Activated T-cell treated with anti-CD3 and anti-CD28 coated beads, Interleukin-2, amount 50 U/mL, for 4 hours (primary cell): ENCODE data around the gene SMIM41. TPM values are rescaled to one million over a fixed set of nuclear protein-coding genes. Genes with fewer than 3 reads are reported as not detected.

Experiments
- ATAC-seq, 2 donors: fragments of 200-7000 bp; cut with Tn5 transposase; one replicate each; pipeline ENCODE4 v1.10.0; 2021
- DNase-seq: peaks from one replicate; pipeline ENCODE4 v3.0.0-alpha.2; 2020
- H3K27me3 Mint-ChIP-seq: one replicate; pipeline ENCODE4 v1.8.0; 2021; ENCODE audit warnings: low read depth, mixed read lengths
- H3K36me3 Mint-ChIP-seq: one replicate; pipeline ENCODE4 v1.8.0; 2022; ENCODE audit warnings: mixed read lengths; ENCODE audit not compliant: insufficient read depth
- H3K4me1 Mint-ChIP-seq: one replicate; pipeline ENCODE4 v1.8.0; 2021; ENCODE audit warnings: low read depth, mixed read lengths
- H3K4me3 Mint-ChIP-seq: one replicate; pipeline ENCODE4 v1.8.0; 2021; ENCODE audit warnings: mild to moderate bottlenecking, moderate library complexity, mixed read lengths
- H3K9me3 Mint-ChIP-seq: one replicate; pipeline ENCODE4 v1.8.0; 2021; ENCODE audit warnings: mixed read lengths
- total RNA-seq, 3 donors: library from RNA; stranded (reverse); gene quantifications; one replicate each; pipeline ENCODE4 v1.2.1, GENCODE V29; 2021

Gene SMIM41
- total RNA-seq, 3 donors from 2014 or later: not detected

DNA sequence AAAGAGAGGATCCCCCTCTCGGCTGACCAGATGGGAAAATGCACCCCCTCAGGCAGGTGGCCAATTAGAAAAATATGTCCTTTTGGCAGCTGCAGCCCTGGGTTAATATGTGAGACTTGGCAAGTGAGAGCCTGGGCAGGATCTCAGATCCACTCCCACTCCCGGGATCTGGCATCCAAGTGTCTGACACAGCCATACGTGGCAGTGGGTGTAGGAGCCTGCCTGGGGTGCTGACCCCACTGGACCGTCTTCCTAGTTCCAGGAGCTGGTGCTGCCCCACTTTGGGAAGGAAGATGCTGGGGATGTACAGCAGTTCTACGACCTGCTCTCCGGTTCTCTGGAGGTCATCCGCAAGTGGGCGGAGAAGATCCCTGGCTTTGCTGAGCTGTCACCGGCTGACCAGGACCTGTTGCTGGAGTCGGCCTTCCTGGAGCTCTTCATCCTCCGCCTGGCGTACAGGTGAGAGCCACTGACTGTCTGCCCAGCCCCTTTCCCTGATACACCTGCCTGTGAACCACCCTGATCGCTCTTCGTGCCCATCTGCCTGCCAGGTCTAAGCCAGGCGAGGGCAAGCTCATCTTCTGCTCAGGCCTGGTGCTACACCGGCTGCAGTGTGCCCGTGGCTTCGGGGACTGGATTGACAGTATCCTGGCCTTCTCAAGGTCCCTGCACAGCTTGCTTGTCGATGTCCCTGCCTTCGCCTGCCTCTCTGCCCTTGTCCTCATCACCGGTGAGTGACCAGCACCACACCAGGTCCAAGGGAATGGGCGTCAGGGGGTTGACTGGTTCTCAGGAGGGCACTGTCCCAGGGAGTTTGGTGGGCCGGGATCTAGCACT is 22.5 kb upstream of the SMIM41 start:
- Mint-ChIP-seq H3K9me3 (no peaks in the 10 kb centered on the region), H3K4me3 (no peak overlapping the region), H3K27me3 (no peaks in the 10 kb centered on the region), H3K36me3 (peaks cover 8% of the 10 kb centered on the region), H3K4me1 (peaks cover 15% of the 10 kb centered on the region)
- no peak for ATAC-seq
- no peak for DNase-seq

DNA sequence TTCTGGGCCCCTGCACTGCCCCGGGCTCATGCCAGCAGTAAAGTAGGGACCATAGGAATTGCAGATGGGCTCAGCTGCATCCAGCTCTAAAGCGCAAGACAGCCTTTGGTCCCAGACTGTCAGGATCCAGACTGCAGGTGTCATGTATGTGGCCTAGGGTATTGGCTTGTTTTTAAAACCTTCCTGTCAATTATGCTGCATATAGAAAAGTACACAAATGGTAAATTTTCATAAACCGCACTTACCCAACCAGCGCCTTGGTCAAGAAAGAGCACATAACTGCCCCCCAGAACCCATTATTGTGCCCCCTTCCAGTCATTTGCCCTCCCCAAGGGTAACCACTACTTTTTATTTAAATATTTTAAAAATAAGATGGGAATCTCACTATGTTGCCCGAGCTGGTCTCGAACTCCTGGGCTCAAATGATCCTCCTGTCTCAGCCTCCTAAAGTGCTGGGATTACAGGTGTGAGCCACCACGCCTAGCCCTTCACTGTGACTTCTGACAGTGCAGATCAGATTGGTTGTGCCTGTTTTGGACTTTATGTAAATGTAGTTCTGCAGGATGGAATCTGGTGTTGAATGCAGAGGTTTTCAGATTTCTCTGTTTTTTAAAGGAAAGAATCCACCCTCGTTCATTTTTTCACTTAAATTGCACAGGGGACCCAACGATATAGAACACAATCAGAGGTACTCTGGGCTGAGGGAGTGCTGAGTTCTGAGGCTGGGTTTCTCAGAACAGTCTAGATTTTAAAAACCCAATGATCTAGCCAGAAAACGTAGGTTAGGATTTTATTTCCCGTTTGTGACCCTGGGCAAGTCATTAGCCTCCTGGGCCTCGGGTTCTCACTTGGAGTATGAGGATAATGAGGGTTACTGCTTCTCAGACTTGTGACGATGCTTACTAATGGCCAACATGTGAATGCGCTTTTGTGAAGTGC is 21.6 kb upstream of the SMIM41 start:
- DNase-seq: no peak
- H3K27me3 Mint-ChIP-seq: no peaks in the 10 kb centered on the region
- H3K36me3 Mint-ChIP-seq: peaks cover 8% of the 10 kb centered on the region
- no peaks in the 10 kb centered on the region for H3K9me3 Mint-ChIP-seq
- no peak overlapping the region for H3K4me3 Mint-ChIP-seq
- no peak for ATAC-seq
- H3K4me1 Mint-ChIP-seq: peaks cover 7% of the 10 kb centered on the region

DNA sequence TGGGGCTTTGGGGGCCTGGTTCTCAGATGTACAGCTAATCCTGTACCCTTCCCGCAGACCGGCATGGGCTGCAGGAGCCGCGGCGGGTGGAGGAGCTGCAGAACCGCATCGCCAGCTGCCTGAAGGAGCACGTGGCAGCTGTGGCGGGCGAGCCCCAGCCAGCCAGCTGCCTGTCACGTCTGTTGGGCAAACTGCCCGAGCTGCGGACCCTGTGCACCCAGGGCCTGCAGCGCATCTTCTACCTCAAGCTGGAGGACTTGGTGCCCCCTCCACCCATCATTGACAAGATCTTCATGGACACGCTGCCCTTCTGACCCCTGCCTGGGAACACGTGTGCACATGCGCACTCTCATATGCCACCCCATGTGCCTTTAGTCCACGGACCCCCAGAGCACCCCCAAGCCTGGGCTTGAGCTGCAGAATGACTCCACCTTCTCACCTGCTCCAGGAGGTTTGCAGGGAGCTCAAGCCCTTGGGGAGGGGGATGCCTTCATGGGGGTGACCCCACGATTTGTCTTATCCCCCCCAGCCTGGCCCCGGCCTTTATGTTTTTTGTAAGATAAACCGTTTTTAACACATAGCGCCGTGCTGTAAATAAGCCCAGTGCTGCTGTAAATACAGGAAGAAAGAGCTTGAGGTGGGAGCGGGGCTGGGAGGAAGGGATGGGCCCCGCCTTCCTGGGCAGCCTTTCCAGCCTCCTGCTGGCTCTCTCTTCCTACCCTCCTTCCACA is 20.7 kb upstream of the SMIM41 start:
- Mint-ChIP-seq H3K4me1 (no peaks in the 10 kb centered on the region), H3K4me3 (no peak overlapping the region), H3K36me3 (peaks cover 8% of the 10 kb centered on the region), H3K27me3 (no peaks in the 10 kb centered on the region), H3K9me3 (no peaks in the 10 kb centered on the region)
- ATAC-seq: no peak
- DNase-seq: no peak

DNA sequence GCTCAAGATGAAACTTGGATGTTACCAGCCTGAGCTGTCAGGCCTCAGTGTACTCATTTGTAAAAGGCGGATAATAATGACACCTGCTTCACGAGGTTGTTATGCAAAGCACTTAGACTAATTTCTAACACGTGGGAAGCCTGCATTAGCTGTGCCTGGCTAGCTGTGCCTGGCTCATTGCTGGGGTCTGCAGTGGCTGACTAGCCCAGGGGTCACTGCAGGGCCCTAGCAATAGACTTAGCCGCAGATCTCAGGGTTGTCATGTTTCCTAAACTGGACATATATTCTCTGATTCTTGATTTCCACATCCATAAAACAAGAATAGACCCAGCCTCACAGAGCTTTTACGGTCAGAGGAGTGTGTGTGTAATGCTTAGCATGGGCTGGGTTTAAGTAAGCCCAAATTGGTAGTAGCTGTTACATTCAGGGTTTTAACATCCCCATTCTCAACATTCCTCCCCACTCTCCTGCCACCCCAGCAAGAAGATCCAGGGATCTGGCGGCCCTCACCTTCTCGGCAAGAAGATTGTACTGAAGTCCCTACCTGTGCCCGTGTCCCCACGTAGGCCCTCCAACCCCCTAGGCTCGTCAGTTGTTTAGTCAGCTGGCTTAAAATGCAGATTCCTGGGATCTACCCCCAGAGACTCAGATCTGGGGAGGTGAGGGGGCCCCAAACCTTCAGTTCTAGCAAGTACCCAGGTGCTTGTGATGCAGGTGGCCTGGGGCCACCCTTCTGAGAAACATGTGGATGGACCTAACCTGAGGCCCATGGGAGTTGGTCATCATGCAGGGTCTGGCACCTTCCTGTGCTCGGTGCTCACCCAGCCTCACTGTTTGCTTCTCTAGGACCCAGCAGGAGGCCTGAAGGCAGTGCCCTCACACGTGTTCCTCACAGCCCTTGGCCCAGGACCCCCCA is 19.7 kb upstream of the SMIM41 start:
- Mint-ChIP-seq H3K9me3 (no peaks in the 10 kb centered on the region), H3K36me3 (peaks cover 5% of the 10 kb centered on the region), H3K4me1 (no peaks in the 10 kb centered on the region), H3K27me3 (no peaks in the 10 kb centered on the region), H3K4me3 (no peak overlapping the region)
- DNase-seq (no peak), ATAC-seq (no peak)

DNA sequence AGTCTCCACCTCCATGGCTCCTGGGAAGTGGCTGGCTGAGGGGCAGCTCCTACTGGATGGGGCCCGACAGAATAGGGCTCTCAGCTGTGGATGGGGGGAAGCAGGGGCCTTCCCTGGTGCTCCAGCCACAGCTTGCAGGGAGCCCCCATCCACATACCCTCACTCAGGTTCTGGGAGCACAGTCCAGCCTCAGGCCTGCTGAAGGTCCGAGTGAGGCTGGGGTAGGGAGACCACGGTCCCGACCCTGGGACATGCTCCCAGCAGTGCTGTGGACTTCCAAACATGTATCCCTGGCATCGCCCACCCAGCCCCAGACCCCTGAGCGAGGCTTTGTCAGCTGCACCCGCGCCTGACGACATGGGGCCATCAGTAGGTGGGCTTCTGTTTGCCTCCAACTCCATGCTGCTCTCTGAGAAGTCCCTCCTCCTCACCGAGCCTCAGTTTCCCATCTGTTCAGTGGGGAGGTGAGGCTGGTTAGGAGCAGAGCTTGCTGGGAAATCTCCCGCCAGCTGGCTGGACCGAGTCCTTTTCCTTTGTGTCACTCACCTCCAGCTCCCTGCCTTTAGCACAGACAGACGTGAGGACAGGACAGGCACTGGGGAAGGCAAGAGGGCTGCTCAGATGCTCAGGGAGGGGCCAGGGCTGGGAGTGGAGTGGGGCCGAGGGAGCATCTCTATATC is 18.9 kb upstream of the SMIM41 start:
- Mint-ChIP-seq H3K4me1 (no peaks in the 10 kb centered on the region), H3K4me3 (no peak overlapping the region), H3K27me3 (no peaks in the 10 kb centered on the region), H3K9me3 (no peaks in the 10 kb centered on the region), H3K36me3 (peaks cover 5% of the 10 kb centered on the region)
- no peak for DNase-seq
- no peak for ATAC-seq

DNA sequence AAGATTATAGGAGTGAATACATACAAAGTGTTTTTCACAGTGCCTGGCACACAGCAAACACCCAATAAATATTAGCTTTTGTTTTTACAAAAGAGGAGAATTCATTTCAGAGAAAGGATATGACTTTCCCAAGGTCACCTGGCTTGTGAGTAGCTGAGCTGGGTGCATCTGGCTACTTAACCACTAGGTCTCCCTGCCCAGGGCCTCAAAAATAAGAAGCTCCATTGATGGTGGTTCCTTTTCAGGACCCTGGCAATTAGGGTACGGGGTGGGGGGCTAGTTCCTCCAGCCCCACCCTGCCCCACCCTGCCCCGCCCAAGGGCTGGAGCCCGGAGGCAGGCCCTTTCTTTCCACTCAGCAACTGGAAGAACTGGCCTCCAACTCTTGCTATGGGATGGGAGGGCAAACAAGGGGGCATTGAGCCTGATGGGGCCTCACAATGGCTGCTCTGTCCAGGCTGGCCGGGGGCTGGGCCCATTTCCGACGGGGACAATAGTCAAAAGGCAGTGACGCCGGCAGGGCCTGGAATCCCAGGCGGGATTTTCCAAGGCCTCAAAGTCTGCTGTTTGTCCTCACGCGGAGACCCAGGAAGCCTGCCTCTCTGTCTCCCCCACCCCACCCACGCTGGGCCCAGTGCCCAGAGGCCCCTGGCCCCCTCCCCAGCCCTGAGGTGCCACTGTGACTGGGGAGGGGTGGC is 17.9 kb upstream of the SMIM41 start:
- no peak for DNase-seq
- H3K27me3 Mint-ChIP-seq: no peaks in the 10 kb centered on the region
- H3K36me3 Mint-ChIP-seq: peaks cover 2% of the 10 kb centered on the region
- H3K9me3 Mint-ChIP-seq: no peaks in the 10 kb centered on the region
- H3K4me1 Mint-ChIP-seq: peaks cover 2% of the 10 kb centered on the region
- H3K4me3 Mint-ChIP-seq: no peak overlapping the region
- no peak for ATAC-seq

DNA sequence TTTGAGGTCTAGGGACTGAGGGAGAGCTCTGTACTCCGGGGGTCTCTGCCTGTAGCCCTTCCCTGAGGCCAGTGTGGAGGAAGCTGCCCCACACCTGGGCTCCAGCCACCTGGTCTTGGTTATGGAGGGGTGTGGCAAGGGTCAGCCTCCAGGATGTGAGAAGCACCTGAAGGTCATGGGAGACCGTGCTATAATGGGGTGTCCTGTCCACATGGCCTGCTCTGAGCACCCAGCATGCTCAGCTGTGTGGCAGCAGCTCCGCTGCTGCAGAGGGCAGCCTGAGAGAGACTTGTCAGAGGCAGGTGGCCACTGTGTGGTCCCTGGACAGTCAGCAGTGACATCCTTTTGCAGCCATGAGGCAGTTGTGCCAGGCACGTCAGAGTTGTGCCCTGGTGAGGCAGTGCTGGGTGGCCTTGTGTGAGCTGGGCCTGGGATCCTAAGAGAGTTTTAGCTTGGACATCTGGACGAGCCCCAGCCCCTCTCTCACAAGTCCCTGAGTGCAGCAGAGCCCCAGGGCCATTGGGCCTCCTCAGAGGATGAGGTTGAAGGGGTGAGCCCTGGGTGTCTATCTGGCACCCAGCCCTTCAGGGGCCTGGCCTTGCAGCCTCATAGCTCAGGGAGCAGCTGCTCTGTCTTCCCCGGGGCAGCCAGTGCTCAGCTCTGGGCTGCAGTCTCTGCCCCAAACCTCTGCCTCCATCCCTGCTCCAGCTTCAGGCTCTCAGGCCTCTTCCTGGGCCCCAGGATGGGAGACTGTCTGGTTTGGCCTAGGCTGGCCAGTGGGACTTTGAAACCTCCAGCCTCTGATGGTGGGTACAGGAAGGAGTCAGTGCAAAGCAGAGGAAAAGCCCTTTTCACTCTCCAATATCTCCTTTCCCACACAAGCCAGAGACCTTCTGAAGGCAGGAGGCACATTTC is 17.1 kb upstream of the SMIM41 start:
- Mint-ChIP-seq H3K4me3 (no peak overlapping the region), H3K36me3 (no peaks in the 10 kb centered on the region), H3K27me3 (no peaks in the 10 kb centered on the region), H3K4me1 (peaks cover 2% of the 10 kb centered on the region), H3K9me3 (no peaks in the 10 kb centered on the region)
- DNase-seq (no peak), ATAC-seq (no peak)

DNA sequence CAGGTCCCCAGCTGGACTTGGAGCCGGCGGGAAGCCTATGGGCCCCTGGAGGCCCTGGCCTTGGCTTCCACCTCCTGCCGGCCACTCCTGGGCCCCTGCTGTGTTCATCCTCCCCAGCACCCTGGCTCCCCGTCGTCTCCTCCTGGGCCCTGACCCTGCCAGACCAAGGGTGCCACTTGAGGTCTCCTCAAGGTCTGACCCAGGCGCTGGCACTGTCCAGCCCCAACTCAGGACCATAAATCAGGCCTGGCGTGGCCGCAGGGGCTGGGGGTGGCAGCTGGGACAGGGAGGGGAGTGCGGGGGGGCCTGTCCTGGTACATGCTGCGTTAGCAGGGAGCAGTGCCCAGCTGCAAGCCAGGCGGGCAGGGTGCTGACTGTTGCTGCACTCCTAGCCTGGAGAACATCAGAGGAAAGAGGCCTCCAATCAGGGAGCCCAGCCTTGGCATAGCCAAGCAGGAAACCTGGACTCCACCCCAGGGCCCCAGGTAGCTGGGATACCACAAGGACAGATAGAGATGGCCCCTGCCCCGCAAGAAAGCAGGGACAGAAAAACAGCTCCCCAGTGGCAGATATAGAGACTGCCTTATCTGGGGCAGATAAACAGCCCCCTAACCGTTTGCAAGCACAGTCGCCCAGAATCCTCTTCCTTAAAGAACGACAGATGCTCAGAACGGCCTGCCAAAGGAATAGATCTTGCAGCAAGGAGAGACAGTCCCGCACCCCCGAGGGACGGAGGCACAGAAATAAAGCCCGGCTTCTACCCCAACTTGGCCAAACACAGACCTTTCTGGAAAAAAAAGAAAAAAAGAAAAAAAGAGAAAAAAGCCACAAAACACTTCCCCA is 16.2 kb upstream of the SMIM41 start:
- no peak for ATAC-seq
- H3K9me3 Mint-ChIP-seq: no peaks in the 10 kb centered on the region
- H3K36me3 Mint-ChIP-seq: no peaks in the 10 kb centered on the region
- no peak overlapping the region for H3K4me3 Mint-ChIP-seq
- peaks cover 2% of the 10 kb centered on the region for H3K4me1 Mint-ChIP-seq
- H3K27me3 Mint-ChIP-seq: no peaks in the 10 kb centered on the region
- DNase-seq: no peak

DNA sequence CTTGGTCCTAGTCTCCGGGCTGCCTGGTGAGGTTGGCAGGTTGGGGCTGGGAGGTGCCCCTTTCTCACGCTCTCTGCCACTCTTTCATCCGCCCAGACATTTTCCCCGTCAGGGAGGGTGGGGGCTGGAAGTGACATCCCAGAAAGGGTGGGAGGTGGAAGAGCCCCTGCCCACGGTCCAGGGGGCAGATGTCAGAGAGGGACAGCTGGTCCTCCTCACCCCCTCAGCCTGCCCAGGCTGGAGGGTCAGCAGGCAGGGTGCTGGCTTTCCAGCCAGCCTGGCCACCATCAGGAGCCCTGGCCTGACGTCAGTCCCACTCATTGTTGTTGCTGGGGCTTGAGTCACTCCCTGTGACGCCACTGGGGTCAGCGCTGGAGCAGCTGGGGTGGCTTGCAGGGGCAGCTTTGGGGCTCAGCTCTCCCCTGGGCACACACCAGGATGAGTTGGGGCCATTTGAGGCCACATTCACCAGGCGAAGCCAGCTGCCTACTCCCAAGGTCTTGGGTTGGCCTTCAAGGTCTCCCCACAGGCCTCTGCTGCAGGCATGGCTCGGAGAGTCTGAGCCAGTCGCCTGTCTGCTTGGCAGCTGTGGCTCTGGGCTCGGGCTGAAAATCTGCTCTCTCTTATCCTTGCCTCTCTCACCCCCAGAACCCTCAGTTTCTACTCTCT is 15.4 kb upstream of the SMIM41 start:
- no peak overlapping the region for H3K4me3 Mint-ChIP-seq
- H3K9me3 Mint-ChIP-seq: no peaks in the 10 kb centered on the region
- no peaks in the 10 kb centered on the region for H3K27me3 Mint-ChIP-seq
- no peak for DNase-seq
- H3K4me1 Mint-ChIP-seq: peaks cover 4% of the 10 kb centered on the region
- H3K36me3 Mint-ChIP-seq: no peaks in the 10 kb centered on the region
- ATAC-seq: no peak

DNA sequence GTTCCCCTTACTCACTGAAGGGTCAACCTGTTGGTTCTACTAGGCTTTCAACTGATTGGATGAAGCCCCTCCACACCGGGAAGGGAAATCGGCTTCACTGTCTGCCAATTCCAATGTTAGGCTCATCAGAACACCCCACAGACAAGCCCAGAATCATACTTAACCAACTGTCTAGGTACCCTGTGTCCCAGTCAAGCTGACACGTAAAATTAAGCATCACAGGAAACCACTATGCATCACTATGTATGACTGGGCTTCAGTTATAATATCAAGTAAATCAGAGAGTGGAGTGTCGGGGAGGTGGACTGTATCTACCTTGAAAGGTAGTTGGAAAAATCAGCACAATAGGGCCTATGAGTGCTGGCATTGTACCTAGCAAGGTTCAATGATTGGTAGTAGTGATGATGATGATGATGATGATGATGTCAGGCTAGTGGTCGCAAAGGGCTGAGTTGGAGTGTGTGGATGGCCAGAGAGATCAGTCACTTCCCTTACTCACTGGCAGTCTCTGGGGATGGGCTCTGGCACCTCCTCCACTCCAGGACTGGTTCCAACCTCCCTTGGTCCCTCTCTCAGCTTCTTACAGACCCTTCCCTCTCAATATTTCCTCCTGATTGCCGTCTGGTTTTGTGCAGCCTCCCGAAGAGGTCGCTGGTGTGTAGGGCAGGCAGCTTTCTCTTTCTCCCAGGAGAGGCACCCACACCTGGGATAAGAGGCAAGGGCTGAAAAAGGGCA is 13.0 kb upstream of the SMIM41 start:
- H3K27me3 Mint-ChIP-seq: no peaks in the 10 kb centered on the region
- ATAC-seq: no peak
- no peaks in the 10 kb centered on the region for H3K9me3 Mint-ChIP-seq
- no peak for DNase-seq
- no peaks in the 10 kb centered on the region for H3K36me3 Mint-ChIP-seq
- no peak overlapping the region for H3K4me3 Mint-ChIP-seq
- peaks cover 23% of the 10 kb centered on the region for H3K4me1 Mint-ChIP-seq
